ENCODE data around the gene ZSCAN16.

Gene ZSCAN16

DNA sequence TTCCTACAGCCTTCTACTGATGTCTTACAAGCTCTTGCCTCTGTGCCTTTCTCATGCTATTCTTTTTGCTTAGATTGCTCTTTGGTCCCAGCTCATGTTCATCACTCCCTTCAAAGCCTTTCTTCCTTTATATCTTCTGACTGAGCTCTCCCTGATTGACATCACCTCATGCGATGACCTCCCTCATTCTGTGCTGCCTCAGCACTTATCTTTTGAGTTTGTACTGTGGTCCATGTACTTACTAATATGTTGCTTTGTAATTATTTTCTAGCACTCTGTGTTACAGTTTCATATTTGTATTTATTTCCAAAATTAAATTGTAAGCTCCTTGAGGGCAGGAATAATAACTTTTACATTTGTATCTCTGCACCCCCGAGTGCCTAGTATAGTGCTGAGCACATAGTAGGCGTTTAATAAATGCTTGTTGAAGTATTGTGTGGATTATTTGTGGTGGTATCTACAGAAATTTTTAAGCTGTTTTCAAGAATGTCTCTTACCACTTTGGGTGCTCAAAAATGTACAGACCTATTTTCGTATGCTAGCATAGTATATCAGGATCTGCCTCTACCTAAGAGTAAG is 34.7 kb downstream of the ZSCAN16 start:
- no peak overlapping the region for H3K4me3 ChIP-seq (ENCODE audit: low read depth, low read length, poor library complexity, severe bottlenecking)
- H3K9me3 ChIP-seq (ENCODE audit: low read length): no peaks in the 10 kb centered on the region
- TF ChIP-seq, protein P1, sequence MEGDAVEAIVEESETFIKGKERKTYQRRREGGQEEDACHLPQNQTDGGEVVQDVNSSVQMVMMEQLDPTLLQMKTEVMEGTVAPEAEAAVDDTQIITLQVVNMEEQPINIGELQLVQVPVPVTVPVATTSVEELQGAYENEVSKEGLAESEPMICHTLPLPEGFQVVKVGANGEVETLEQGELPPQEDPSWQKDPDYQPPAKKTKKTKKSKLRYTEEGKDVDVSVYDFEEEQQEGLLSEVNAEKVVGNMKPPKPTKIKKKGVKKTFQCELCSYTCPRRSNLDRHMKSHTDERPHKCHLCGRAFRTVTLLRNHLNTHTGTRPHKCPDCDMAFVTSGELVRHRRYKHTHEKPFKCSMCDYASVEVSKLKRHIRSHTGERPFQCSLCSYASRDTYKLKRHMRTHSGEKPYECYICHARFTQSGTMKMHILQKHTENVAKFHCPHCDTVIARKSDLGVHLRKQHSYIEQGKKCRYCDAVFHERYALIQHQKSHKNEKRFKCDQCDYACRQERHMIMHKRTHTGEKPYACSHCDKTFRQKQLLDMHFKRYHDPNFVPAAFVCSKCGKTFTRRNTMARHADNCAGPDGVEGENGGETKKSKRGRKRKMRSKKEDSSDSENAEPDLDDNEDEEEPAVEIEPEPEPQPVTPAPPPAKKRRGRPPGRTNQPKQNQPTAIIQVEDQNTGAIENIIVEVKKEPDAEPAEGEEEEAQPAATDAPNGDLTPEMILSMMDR (IDR thresholded peaks at IDR 0.05; ENCODE audit: low read length): no peak
- no peak for TF ChIP-seq EZH2 (IDR thresholded peaks at IDR 0.05; ENCODE audit: borderline replicate concordance, low read length)
- H3K27me3 ChIP-seq (ENCODE audit: insufficient read depth, low read length): no peaks in the 10 kb centered on the region
- H3F3A ChIP-seq (ENCODE audit: insufficient read depth, low read length): no peaks in the 10 kb centered on the region
- no peak overlapping the region for H3K9ac ChIP-seq (ENCODE audit: low read length)
- peaks cover 40% of the 10 kb centered on the region for H3K36me3 ChIP-seq (ENCODE audit: insufficient read depth, low read length)
- H4K20me1 ChIP-seq (ENCODE audit: insufficient read depth, low read length): no peaks in the 10 kb centered on the region
- no peak overlapping the region for H3K27ac ChIP-seq (ENCODE audit: low read depth, low read length, poor library complexity, severe bottlenecking)
- no peaks in the 10 kb centered on the region for H3K79me2 ChIP-seq (ENCODE audit: insufficient read depth, low read length)
- H3K4me2 ChIP-seq (ENCODE audit: low read length): no peak overlapping the region
- H3K9me2 ChIP-seq (ENCODE audit: low read depth, low read length): no peaks in the 10 kb centered on the region
- peaks cover 15% of the 10 kb centered on the region for H3K4me1 ChIP-seq (ENCODE audit: insufficient read depth, low read length, severe bottlenecking)
- no peak overlapping the region for H2AFZ ChIP-seq (ENCODE audit: low read length)

- H2AFZ ChIP-seq (ENCODE audit: low read length): no peak overlapping the region
- H3K9me3 ChIP-seq (ENCODE audit: low read length): no peaks in the 10 kb centered on the region
- no peaks in the 10 kb centered on the region for H3K79me2 ChIP-seq (ENCODE audit: insufficient read depth, low read length)
- peaks cover 29% of the 10 kb centered on the region for H3K36me3 ChIP-seq (ENCODE audit: insufficient read depth, low read length)
- no peak overlapping the region for H3K27ac ChIP-seq (ENCODE audit: low read depth, low read length, poor library complexity, severe bottlenecking)
- H3K4me2 ChIP-seq (ENCODE audit: low read length): no peak overlapping the region
- TF ChIP-seq, protein P1 (IDR thresholded peaks at IDR 0.05; ENCODE audit: low read length): no peak
- TF ChIP-seq EZH2 (IDR thresholded peaks at IDR 0.05; ENCODE audit: borderline replicate concordance, low read length): no peak
- H3F3A ChIP-seq (ENCODE audit: insufficient read depth, low read length): no peaks in the 10 kb centered on the region
- H3K27me3 ChIP-seq (ENCODE audit: insufficient read depth, low read length): no peaks in the 10 kb centered on the region
- H3K9me2 ChIP-seq (ENCODE audit: low read depth, low read length): no peaks in the 10 kb centered on the region
- no peaks in the 10 kb centered on the region for H4K20me1 ChIP-seq (ENCODE audit: insufficient read depth, low read length)
- H3K4me1 ChIP-seq (ENCODE audit: insufficient read depth, low read length, severe bottlenecking): peaks cover 15% of the 10 kb centered on the region
- H3K9ac ChIP-seq (ENCODE audit: low read length): no peak overlapping the region
- H3K4me3 ChIP-seq (ENCODE audit: low read depth, low read length, poor library complexity, severe bottlenecking): no peak overlapping the region
Measured at GRCh38 chr6:28160233-28160632, 35.8 kb downstream of the ZSCAN16 start.

GRCh38 chr6:28161410-28162079 is 37.1 kb downstream of the ZSCAN16 start:
- TF ChIP-seq, protein P1 (IDR thresholded peaks at IDR 0.05; ENCODE audit: low read length): no peak
- TF ChIP-seq EZH2 (IDR thresholded peaks at IDR 0.05; ENCODE audit: borderline replicate concordance, low read length): no peak
- H4K20me1 ChIP-seq (ENCODE audit: insufficient read depth, low read length): no peaks in the 10 kb centered on the region
- no peaks in the 10 kb centered on the region for H3K9me3 ChIP-seq (ENCODE audit: low read length)
- peaks cover 16% of the 10 kb centered on the region for H3K36me3 ChIP-seq (ENCODE audit: insufficient read depth, low read length)
- H2AFZ ChIP-seq (ENCODE audit: low read length): no peak overlapping the region
- H3F3A ChIP-seq (ENCODE audit: insufficient read depth, low read length): no peaks in the 10 kb centered on the region
- H3K4me1 ChIP-seq (ENCODE audit: insufficient read depth, low read length, severe bottlenecking): peaks cover 15% of the 10 kb centered on the region
- H3K4me2 ChIP-seq (ENCODE audit: low read length): peak overlapping the region; percentile 61
- no peaks in the 10 kb centered on the region for H3K79me2 ChIP-seq (ENCODE audit: insufficient read depth, low read length)
- H3K4me3 ChIP-seq (ENCODE audit: low read depth, low read length, poor library complexity, severe bottlenecking): peak overlapping the region; percentile 63
- H3K27me3 ChIP-seq (ENCODE audit: insufficient read depth, low read length): no peaks in the 10 kb centered on the region
- no peak overlapping the region for H3K27ac ChIP-seq (ENCODE audit: low read depth, low read length, poor library complexity, severe bottlenecking)
- H3K9me2 ChIP-seq (ENCODE audit: low read depth, low read length): no peaks in the 10 kb centered on the region
- H3K9ac ChIP-seq (ENCODE audit: low read length): peak overlapping the region; percentile 57
